ENCODE data around the gene TRAPPC6A.

The TRAPPC6A gene

DNA sequence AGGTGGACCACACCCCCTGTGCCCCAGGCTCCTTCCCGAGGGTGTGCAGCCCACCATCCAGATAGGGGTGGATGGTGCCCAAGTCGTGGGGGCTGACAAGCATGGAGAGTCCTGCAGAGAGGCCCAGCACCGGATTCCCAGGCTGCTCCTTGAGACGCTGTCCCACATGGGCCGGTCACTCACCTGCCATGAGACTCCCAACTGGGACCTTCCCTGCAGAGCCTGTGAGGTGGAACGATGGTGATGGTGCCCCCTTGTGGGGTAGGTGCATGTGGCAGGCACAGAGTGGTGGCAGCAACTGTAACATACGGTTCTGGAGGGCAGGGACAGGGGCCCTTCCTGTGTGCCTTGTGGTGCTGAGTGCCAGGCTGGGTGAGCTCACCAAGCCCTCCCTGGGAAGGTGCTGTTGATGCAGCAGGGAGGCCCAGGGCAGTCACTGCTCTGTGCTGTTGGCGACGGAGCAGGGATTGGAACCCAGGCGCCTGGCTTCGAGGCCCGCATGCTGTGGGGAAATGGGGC is 52.0 kb downstream of the TRAPPC6A start:
- DNase-seq = peak; percentile 34 to 37

DNA sequence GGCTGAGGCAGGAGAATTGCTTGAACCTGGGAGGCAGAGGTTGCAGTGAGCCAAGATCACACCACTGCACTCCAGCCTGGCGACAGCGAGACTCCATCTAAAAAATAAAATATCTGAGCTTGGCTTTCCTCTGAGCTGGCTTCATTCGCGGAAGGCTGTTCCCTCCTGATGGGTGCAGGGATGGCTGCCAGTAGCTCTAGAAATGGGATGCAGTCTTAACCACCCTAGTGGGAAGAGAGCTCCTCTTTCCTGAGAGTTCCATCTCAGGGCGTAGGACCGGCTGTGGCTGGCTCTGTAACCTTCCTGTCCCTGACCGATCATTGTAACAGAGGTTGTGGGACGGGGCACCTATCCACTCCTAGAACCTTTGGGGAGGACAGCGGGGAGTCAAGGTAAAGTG is 52.7 kb downstream of the TRAPPC6A start:
- DNase-seq = no peak

DNA sequence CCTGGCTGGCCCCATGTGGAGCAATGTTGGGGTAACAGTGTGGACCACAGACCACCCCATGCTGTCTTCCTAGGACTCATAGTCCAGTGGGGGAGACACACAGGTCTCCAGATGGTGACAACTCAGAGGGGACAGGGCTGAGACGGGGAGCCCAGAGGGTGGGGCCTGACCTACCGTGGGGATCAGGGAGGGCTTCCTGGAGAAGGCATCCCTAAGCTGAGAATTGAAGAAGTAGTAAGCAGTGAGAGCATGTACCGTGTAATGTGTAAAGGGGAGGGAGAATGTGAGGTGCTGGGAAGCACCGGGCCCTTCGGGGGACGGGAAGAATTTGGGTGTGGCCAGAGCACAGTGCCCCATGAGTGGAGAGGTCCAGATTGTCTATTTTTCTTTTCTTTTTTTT is 54.0 kb downstream of the TRAPPC6A start:
- no peak for DNase-seq

DNA sequence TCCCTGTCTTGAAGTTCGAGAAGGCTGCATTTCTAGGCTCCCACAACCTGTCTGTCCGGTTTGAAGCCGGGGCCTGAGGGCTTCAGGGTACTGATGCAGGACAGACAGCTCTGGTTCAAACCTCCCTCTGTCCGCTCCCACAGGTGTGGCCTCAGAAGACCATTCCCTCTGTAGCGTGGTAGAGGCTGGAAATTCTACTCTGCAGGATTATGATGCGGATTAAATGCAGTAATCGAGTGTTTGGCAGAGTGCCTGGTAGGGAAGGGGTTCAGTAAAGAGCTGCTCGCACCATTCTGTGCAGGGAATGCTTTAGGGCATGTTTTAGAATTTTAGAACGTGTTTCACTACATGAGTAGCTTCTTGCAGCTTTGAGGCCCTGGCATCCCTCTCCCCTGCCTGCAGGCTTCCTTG is 54.6 kb downstream of the TRAPPC6A start:
- no peak for DNase-seq

DNA sequence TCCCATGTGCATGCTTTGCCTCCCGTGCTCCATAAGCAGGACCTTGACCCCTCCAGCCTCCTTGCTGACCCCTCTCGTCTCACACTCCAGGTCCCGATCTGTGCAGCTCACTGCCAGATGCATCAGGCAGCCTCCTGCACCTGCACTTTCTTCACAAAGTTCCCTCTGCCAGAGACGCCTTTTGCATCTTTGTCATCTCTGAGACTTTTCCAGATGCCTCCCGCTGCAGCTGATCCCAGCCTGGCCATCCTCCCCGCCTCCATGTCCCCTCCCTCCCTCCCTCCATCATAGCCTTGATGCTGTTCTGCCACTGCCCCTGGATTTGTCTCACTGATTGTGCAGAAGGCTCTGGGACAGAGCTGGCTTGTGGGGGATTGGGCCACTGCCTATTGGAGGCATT is 55.2 kb downstream of the TRAPPC6A start:
- no peak for DNase-seq

DNA sequence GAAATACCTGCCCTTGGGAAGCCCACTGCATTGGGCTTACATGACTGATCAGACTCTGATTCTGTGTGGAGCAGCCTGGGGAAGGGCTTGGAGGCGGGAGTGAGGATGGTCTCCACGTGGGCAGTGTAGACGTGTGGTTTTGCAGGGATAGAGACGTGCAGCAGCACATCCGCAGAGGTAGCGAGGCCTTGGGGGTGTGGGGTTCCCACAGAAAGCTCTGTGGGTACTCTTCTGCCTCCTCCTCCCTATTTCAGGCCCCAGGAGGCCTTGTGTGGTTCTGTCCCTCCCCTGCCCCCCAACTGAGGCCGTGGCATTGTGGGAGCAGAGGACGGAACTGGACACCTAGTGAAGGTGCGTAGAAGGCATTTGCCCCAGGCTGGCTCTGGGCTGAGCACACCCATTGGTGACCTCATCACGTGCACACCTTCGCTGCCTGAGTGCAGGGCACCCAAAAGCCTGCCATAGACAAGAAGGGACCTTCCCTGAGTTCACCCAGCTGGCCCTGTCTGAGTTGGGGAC is 56.2 kb downstream of the TRAPPC6A start:
- no peak for DNase-seq

DNA sequence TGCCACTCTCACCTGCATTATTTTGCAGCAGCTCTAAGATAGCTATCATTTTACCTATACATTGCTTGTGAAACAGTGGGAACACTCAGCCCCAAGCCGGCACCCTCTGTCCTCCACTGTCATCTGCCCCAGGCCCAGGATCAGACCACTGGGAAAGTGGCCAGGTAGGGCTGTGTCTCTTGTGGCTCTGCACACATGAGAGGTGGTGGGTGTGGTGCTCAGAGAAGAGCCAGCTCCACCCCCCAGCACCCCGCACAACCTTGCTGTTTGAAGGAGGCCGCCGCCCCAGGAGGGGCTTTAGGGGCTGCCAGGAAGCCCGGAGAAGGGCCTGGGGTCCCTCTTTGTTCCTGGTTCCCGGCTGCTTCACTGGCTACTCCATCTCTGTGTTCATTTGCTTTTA is 58.5 kb downstream of the TRAPPC6A start:
- DNase-seq = no peak

DNA sequence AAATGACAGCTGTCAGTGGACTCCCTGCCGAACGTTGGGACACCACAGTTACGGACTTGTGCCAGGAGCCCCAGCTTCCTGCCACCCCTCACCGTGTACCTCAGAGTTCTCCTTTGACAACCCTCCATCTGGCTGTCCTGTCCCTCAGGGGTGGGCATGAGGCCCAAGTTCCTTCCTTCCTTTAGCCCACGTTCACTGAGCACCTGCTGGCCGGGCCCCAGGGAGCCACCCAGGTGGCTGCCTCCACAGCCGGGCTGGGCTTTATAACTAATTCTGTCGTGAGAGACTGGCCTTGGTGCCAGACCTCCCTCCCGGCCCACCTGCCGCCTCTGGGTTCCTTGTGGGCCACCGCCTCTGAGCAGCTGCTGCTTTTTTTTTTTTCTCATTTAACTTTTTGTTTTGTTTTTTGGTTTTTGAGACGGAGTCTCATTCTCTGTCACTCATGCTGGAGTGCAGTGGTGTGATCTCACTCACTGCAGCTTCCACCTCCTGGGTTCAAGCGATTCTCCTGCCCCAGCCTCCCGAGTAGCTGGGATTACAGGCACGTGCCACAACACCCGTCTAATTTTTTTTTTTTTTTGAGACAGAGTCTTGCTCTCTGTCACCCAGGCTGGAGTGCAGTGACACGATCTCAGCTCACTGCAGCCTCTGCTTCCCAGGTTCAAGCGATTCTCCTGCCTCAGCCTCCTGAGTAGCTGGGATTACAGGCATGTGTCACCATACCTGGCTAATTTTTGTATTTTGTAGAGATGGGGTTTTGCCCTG is 59.3 kb downstream of the TRAPPC6A start:
- DNase-seq = peak in 1 of 2 experiments; percentile 24

DNA sequence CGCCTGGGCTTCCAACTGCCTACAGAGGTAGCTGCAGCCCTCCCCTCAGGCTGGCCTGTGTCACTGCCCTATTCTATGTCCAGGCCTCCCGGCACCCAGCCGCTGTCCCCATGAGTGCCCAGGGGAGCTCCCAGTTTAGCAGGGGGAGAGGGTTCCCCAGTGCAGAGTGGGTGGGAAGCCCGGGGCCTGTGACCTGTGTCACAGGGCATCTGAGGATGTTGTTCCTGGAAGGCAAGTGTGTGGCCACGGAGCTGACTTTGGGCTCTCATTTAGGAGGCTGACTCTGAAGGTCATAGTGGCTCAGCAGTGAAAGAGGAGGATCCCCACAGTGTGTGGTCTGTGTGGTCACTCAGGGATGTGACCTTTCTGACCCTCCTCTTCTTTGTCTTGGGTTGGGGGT is 59.9 kb downstream of the TRAPPC6A start:
- DNase-seq = no peak

DNA sequence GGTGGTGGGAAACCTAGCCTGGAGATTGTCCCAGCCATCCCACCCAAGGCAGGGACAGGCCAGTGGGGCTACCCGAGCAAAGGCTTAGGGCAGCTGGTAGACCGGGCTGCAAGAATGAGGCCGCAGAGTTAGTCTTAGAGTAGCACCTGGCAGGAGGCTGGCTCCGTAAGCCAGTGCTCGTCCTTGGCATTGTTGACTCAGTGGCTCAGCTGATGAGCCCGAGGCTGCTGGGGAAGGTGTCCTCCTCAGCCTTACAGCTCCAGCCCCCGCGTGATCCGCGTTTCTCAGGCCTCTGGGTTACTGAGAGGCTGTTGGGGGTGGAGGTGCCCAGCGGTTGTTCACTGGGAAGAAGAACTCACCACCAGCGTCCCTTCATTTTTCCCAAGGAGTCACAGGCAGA is 60.4 kb downstream of the TRAPPC6A start:
- peak; percentile 42 to 58 for DNase-seq

DNA sequence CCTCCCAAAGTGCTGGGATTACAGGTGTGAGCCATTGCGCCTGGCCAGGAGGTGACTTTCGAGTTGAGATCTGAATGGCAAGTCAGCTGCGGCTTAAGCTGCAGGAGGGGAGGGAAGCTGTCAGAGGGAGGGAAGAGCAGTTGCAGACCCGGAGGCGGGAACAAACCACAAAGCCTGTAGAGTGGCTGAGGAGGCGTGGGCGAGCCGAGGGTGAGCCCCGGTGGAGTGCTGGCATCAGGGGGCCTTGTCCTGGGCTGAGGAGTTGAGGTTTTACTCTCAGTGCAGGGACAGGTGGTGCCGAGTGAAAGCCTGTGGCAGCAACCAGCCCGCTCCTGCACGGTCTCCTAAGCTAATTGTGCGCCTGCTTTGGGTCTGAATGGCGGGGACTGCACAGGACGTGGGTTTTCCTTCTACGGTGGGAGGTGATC is 60.9 kb downstream of the TRAPPC6A start:
- DNase-seq = peak; percentile 76

DNA sequence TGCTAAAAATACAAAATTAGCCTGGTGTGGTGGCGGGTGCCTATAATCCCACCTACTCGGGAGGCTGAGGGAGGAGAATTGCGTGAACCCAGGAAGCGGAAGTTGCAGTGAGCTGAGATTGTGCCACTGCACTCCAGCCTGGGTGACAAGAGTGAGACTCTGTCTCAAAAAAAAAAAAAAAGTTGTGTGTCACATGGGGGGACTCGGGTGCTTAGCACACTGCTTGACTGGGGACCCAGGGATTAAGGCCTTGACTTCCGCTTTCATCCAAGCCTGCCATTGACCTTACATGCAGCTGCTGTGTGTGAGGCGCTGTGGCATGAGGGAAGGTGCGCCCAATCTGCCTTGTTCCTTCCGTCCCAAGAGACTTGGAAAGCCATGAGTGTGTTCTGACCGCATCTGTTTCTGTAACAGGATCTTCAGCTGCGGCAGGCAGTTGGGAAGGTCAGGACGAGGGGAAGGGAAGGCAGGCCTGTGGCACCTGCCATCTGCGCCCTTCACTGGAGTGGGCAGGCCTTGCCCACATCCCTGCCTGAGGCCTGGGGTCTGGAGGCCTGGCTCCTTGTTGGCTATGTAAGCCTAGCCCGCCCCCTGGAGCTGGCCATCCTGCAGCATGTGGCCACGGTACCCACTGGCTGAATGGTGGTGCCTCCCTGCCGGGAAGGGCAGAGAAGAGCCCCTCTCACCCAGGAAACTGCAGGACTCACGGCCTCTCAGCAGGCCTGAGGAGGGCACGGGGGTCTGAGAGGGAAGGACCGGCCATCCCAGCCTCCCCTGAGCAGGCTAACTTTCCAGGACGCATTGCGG is 62.0 kb downstream of the TRAPPC6A start:
- peak; percentile 53 to 79 for DNase-seq

DNA sequence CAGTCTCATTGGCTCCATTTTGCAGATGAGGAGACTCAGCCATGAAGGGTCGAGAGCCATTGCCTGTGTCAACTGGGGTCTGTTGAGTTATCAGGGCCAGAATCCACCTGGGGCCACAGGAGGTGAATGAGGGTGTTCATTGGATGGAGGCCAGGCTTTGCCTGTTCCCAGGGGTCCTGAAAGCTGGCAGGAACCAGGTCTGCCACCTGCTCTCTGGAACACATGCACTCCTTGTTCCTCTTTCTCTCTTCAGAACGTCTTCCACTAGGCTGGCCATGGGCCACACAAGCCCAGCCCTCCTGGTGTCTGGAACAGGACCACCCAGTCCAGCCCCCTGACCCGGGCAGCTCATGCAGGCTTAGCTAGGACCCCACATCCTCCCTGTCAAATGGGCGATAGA is 63.9 kb downstream of the TRAPPC6A start:
- no peak for DNase-seq

DNA sequence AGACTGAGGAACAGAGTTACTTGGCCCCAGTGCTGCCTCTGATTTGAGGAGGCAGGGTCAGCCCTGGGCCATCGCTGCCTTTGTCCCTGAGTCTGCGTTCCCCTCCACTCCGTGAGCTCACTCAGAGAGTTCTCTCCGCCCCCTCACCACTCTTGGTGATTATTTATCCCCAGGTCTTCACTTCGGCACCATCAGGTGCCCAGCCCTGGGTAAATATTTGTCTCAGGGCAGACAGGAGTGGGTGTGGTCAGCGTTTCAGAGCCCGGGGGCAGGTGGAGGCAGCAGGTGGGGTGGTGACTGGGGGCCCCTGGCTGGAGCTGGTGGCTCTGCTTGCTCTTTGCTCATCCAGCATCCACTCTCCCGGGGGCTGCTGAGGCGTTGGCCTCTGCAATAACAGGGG is 64.4 kb downstream of the TRAPPC6A start:
- peak; percentile 76 to 84 for DNase-seq
